SU-DHL-6 (cell line): ENCODE measurements around the gene SRSF4.

Source experiments
- CTCF ChIP-seq: fragments of 200-600 bp; sonication (generic); IDR thresholded peaks from one replicate; pipeline ENCODE4 v1.5.1; 2017; ENCODE audit warnings: antibody characterized with exemption, mild to moderate bottlenecking, low read length, moderate library complexity; ENCODE audit not compliant: insufficient read depth, poor library complexity, severe bottlenecking
- EZH2phosphoT487 ChIP-seq: fragments of 200-600 bp; sonication (generic), shearing (Covaris generic); conservative IDR thresholded peaks from 2 replicates; pipeline ENCODE4 v1.6.1; 2018; ENCODE audit warnings: mild to moderate bottlenecking, antibody characterized with exemption, low read length, moderate library complexity, mixed read lengths

GRCh38 chr1:29120367-29120766, 61.3 kb downstream of the SRSF4 start:
- TF ChIP-seq CTCF (no peak), EZH2phosphoT487 (no peak)
